ENCODE data around the gene CCDC124. TPM values are rescaled to one million over a fixed set of nuclear protein-coding genes. Genes with fewer than 3 reads are reported as not detected.

CCDC124 gene
- total and polyA plus RNA-seq, 2 experiments from 2014 or later: 103 to 200 TPM

- Histone ChIP-seq H3K36me3 (no peaks in the 10 kb centered on the region), H3K27ac (no peak overlapping the region), H3K4me3 (no peak overlapping the region), H3K27me3 (no peaks in the 10 kb centered on the region), H3K9me3 (ENCODE audit: low read depth) (no peaks in the 10 kb centered on the region), H3K4me1 (ENCODE audit: low read depth) (no peaks in the 10 kb centered on the region)
- peak; percentile 66 to 86 for DNase-seq (ENCODE audit: low read depth in 1 of 2, low spot score in 1 of 2)
- TF ChIP-seq CTCF (IDR thresholded peaks at IDR 0.05; ENCODE audit: low read depth, low read length): no peak
Measured at GRCh38 chr19:17889609-17890214, 43.1 kb upstream of the CCDC124 start.

- Histone ChIP-seq H3K27me3 (no peaks in the 10 kb centered on the region), H3K36me3 (no peaks in the 10 kb centered on the region), H3K9me3 (ENCODE audit: low read depth) (no peaks in the 10 kb centered on the region), H3K4me1 (ENCODE audit: low read depth) (no peaks in the 10 kb centered on the region), H3K4me3 (no peak overlapping the region), H3K27ac (no peak overlapping the region)
- no peak for TF ChIP-seq CTCF (IDR thresholded peaks at IDR 0.05; ENCODE audit: low read depth, low read length)
- DNase-seq (ENCODE audit: low read depth in 1 of 2, low spot score in 1 of 2): no peak
Measured at GRCh38 chr19:17893766-17894165, 39.0 kb upstream of the CCDC124 start.

- Histone ChIP-seq H3K4me1 (ENCODE audit: low read depth) (no peaks in the 10 kb centered on the region), H3K27ac (no peak overlapping the region), H3K9me3 (ENCODE audit: low read depth) (no peaks in the 10 kb centered on the region), H3K36me3 (no peaks in the 10 kb centered on the region), H3K27me3 (no peaks in the 10 kb centered on the region), H3K4me3 (no peak overlapping the region)
- TF ChIP-seq CTCF (IDR thresholded peaks at IDR 0.05; ENCODE audit: low read depth, low read length): no peak
- DNase-seq (ENCODE audit: low read depth in 1 of 2, low spot score in 1 of 2): peak in 1 of 2 donors; percentile 50
Measured at GRCh38 chr19:17902701-17903100, 30.1 kb upstream of the CCDC124 start.

- Histone ChIP-seq H3K27me3 (no peaks in the 10 kb centered on the region), H3K4me1 (ENCODE audit: low read depth) (no peaks in the 10 kb centered on the region), H3K27ac (no peak overlapping the region), H3K36me3 (no peaks in the 10 kb centered on the region), H3K9me3 (ENCODE audit: low read depth) (no peaks in the 10 kb centered on the region), H3K4me3 (no peak overlapping the region)
- no peak for TF ChIP-seq CTCF (IDR thresholded peaks at IDR 0.05; ENCODE audit: low read depth, low read length)
- DNase-seq (ENCODE audit: low read depth in 1 of 2, low spot score in 1 of 2): no peak
Measured at GRCh38 chr19:17908244-17908643, 24.6 kb upstream of the CCDC124 start.

GRCh38 chr19:17909003-17909732 lies 23.6 kb upstream of the CCDC124 start:
- no peaks in the 10 kb centered on the region for H3K36me3 ChIP-seq
- H3K27ac ChIP-seq: no peak overlapping the region
- TF ChIP-seq CTCF (IDR thresholded peaks at IDR 0.05; ENCODE audit: low read depth, low read length): no peak
- H3K4me1 ChIP-seq (ENCODE audit: low read depth): no peaks in the 10 kb centered on the region
- H3K9me3 ChIP-seq (ENCODE audit: low read depth): no peaks in the 10 kb centered on the region
- no peak for DNase-seq (ENCODE audit: low read depth in 1 of 2, low spot score in 1 of 2)
- H3K4me3 ChIP-seq: no peak overlapping the region
- no peaks in the 10 kb centered on the region for H3K27me3 ChIP-seq
